HG02970 (cell line): ENCODE data around the gene MYLK.
"Not testable (repeated sequence)": the region's sequence is repeated elsewhere in the genome, so short reads cannot be mapped to it uniquely, and the experiment has no call there.

Source experiments
- ATAC-seq: cut with Tn5 transposase; IDR thresholded peaks from one replicate; pipeline ENCODE4 v1.9.1; 2021; ENCODE audit warnings: mild to moderate bottlenecking, moderate library complexity, moderate number of reproducible peaks; ENCODE audit not compliant: unreplicated experiment, low FRiP score

Gene MYLK

GRCh38 chr3:123613543-123613942 lies 270.6 kb downstream of the MYLK start:
- ATAC-seq, result no peak

DNA sequence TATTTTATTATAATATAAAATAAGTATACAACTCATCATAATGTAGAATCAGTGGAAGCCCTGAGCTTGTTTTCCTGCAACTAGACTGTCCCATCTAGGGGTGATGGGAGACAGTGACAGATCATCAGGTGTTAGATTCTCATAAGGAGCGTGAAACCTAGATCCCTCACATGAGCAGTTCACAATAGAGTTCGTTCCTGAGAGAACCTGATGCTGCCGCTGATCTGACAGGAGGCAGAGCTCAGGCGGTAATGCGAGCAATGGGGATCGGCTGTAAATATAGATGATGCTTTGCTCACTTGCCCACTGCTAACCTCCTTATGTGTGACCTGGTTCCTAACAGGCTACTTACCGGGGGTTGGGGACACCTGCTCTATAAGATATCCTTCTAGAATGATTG lies 272.5 kb downstream of the MYLK start:
- not testable (repeated sequence) for ATAC-seq

DNA sequence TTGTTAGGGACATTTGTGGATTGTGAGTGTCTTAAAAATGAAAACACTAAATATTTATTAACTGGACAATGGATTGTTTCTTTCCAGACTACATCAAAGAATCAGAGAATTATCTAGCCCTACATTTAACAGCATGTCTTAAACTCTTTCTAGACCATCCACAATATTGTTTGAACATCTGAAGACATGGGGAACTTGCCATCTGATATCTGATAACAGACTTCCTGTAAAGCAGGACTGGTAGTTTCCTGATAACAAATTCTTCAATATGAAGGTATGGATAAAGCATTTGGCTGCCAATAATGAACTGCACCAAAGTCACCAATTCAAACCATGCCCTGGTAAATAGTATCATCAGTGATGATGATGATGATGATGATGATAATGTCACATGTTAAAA lies 273.1 kb downstream of the MYLK start:
- ATAC-seq, result no peak

DNA sequence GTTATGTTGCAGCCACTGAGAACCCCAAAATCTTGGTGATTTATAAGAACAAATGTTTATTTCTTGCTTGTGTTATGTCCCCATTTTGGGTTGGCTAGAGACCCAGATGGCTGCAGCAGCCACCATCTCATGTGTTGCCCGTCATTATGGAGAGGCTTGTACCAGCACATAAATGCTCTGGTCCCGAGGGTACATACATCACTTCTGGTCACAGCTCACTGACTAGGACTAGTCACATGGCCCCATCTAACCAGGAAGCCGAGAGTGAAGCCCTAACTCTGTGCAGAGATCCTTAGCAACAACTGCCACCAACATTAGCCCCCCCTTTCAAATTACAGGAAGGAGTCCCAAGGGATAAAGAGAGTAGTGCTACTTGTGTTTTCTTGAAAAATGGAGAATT lies 273.8 kb downstream of the MYLK start:
- ATAC-seq, result no peak

DNA sequence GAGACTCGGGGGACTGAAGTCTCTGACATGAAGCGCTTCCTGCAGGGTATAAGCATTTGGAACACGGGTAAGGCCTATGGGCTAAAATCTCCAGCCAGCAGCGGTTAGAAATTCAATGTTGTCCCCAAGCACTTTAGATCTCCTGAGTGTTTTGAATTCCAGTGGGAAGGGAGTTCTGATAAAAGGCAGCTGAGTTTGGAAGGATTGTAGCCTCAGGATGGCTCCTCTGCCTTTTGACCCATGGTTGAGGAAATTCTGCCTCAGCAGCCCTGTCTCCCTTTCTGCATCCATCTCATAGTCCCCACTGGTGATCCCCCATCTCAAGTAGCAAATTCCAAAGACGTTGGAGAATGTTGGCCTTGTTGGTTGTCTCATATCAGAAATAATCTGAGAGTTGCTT lies 275.1 kb downstream of the MYLK start:
- ATAC-seq, result no peak

DNA sequence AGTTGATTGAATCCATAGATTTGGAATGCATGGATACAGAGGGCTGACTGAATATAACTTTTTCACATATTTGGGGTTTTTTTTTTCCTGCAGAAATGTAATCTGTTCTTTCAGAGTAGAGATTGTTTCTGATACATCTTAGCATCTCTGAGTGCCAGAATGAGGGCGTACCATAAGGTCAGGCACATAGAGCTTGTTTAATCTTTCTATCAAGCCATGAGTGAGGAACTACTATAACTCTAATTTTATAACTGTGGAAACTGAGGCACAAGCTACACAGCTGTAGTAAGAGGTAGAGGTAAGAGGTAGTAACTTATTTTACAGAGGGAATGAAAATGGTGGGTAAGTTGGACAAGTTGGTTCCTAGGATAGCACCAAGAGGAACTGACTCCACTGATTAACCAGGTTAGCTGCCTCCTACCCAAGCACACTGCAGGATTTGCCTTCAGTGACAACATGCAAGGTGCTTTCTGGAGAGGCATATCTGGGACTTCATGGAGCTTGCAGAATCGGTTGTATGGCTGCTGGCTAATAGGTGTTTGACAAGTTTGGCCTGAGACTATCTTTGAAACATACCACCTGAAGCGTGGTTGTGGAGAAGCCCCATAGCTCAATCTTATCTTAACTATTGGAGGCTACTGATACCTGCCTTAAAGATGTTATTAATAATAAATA lies 275.7 kb downstream of the MYLK start:
- ATAC-seq, result no peak

- ATAC-seq, result no peak
Measured at GRCh38 chr3:123606527-123606926, 277.6 kb downstream of the MYLK start.

GRCh38 chr3:123605789-123606234 lies 278.3 kb downstream of the MYLK start:
- no peak for ATAC-seq

GRCh38 chr3:123603153-123603552 lies 281.0 kb downstream of the MYLK start:
- ATAC-seq, result not testable (repeated sequence)

DNA sequence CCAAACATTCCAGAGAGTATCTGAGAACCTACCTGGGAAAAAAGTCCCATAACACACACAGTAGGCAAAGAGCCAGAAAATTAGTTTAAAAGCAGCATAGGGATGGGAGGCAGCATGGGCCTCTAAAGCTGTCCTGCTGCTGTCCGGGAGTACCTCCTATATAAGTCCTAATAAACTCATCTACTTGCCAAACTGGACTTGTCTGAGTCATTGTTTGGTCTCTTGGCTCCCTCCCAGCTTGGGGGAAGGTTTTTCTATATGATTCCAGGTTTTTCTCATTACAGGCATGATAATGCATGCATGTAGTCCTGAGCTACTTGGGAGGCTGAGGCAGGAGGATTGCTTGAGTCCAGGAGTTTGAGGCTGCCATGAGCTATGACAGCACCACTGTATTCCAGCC lies 281.8 kb downstream of the MYLK start:
- no peak for ATAC-seq

- ATAC-seq, result not testable (repeated sequence)
Measured at GRCh38 chr3:123600863-123601262, 283.3 kb downstream of the MYLK start.

- ATAC-seq, result no peak
Measured at GRCh38 chr3:123597561-123597960, 286.6 kb downstream of the MYLK start.

GRCh38 chr3:123595396-123596180 lies 288.5 kb downstream of the MYLK start:
- no peak for ATAC-seq

DNA sequence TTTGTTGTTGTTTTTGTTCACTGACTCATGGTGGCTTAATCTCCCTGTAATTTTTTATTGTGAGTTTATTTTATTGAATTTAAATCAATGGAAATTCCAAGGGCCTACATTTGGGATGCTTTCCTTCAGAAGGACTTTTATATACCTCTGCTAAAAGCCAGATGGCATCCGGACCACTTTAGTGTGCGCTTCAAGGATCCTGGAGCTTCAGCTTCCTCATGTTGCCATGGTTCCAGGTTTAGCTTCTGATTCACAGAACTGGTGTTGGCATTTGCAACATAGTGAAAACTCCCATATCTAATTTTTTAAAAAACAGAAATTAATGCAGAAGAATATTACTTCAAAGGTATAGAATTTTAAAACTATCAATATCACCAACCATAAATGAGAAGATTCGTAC lies 290.8 kb downstream of the MYLK start:
- ATAC-seq, result no peak

DNA sequence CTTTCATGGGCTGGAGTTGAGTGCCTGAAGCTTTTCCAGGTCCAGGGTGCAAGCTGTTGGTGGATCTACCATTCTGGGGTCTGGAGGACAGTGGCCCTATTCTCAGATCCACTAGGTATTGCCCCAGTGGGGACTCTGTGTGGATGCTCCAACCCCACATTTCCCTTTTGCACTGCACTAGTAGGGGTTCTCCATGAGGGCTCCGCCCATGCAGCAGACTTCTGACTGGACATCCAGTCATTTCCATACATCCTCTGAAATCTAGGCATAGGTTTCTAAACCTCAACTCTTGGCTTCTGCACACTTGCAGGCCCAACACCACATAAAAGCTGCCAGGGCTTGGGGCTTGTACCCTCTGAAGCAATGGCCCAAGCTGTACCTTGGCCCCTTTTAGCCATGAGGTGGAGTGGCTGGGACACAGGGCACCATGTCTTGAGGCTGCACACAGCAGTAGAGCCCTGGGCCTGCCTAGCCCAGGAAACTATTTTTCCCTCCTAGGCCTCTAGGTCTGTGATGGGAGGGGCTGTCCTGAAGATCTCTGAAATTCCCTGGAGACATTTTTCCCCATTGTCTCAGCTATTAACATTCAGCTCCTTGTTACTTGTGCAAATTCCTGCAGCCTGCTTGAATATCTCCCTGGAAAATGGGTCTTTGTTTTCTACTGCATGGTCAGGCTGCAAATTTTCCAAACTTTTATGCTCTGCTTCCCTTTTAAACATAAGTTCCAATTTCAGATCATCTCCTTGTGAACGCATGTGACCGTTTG lies 293.3 kb downstream of the MYLK start:
- no peak for ATAC-seq

DNA sequence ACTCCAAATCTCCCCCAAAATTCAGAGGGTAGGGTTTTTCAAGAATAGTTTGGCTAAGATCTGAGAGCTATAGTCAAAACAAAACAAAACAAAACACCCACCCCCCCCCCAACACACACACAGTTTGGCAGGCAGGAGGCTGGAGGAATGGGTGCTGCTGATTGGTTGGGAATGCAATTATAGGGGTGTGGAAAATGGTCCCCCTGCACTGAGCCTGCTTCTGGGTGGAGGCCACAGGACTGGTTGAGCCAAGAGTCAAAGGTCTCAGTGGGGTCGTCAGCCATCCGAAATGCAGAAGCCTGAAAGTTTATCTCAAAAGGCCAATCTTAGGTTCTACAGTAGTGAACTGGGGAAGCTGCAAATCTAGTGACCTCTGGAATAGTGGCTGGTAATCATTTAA lies 296.7 kb downstream of the MYLK start:
- ATAC-seq, result no peak

- no peak for ATAC-seq
Measured at GRCh38 chr3:123586968-123587367, 297.2 kb downstream of the MYLK start.

GRCh38 chr3:123586131-123586530 lies 298.0 kb downstream of the MYLK start:
- ATAC-seq, result no peak

DNA sequence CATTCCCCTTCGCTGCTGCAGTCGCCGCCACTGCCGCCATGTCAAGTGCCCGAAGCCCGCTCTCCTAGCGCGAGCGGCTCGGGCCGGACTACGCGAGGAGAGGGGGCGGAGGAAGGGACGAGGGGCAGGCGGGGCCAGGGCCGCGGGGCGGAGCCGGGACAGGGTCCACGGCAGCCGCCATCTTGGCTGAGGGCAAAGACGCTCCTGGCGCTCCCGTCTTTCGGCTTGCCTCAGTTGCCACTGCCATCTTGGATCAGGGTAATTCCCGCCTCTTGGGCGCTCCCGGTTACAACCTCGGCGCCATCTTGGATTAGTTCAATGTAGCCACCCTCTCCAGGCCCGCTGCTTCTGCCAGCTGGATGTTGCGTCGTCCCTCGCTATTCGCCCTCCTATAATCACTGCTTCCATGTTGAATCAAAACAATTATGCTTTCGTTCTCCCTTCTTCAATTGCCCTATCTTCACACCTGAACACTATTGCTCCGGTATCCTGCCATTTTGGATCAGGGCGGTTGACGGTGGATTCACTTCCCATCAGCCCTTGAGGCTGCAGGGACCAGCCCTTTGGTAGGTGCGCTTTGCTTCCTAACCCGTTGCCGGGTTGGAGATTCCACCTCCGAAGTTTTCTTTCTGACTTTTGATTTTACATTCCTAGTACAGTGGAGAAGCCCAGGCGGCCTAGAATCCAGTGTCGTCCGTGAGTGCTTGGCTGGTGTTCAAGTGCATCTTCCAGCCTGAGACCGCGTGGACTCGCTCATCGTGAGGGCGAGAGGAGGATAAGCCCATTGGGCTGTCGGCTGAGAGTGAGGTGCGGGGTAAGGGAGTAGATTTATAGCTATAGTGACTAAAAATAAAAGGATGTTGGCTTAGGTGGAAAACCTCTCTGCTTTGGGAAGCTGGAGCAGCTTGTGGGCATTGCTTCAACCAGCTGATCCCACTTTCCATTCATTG lies 298.9 kb downstream of the MYLK start, which contains the start of gene HACD2:
TSS of gene HACD2 (minus strand) at position 66 of the 950 bp plus-strand sequence. CDS start at position 40, 26 bp downstream.
- ATAC-seq, result peak; percentile 94
